IPS-18c (cell line): ENCODE measurements around the gene NAA20.
A peak's percentile ranks its signal among the peaks of the same experiment; 100 is the strongest.
"Not testable (repeated sequence)": the region's sequence is repeated elsewhere in the genome, so short reads cannot be mapped to it uniquely, and the experiment has no call there.

ENCODE experiments used
- H3K4me3 ChIP-seq: 2 replicates; pipeline ENCODE4 v1.7.0; 2013; ENCODE audit warnings: low read depth, mild to moderate bottlenecking, low read length, moderate library complexity; ENCODE audit not compliant: insufficient read depth
- H3K9me3 ChIP-seq: one replicate; pipeline ENCODE4 v1.6.1; 2013; ENCODE audit warnings: mild to moderate bottlenecking, low read length, moderate library complexity; ENCODE audit not compliant: control insufficient read depth, insufficient read depth

NAA20 gene

GRCh38 chr20:20003955-20004322 lies 13.2 kb upstream of the NAA20 start:
- H3K9me3 ChIP-seq, H3K4me3 ChIP-seq: not testable (repeated sequence)

- Histone ChIP-seq H3K9me3 (no peaks in the 10 kb centered on the region), H3K4me3 (no peak overlapping the region)
Observed at GRCh38 chr20:20005342-20005741, 11.8 kb upstream of the NAA20 start.

GRCh38 chr20:20009784-20010253 lies 7.3 kb upstream of the NAA20 start:
- Histone ChIP-seq H3K4me3 (no peak overlapping the region), H3K9me3 (no peaks in the 10 kb centered on the region)

- H3K9me3 ChIP-seq = no peaks in the 10 kb centered on the region
- no peak overlapping the region for H3K4me3 ChIP-seq
Observed at GRCh38 chr20:20010639-20011500, 6.3 kb upstream of the NAA20 start.

GRCh38 chr20:20012541-20012940 lies 4.6 kb upstream of the NAA20 start:
- H3K9me3 ChIP-seq = no peaks in the 10 kb centered on the region

GRCh38 chr20:20014659-20015058 lies 2.5 kb upstream of the NAA20 start:
- H3K4me3 ChIP-seq = no peak overlapping the region
- H3K9me3 ChIP-seq = no peaks in the 10 kb centered on the region

More at GRCh38 chr20:20012541-20012940, 4.6 kb upstream of the NAA20 start:
- H3K4me3 ChIP-seq = no peak overlapping the region

GRCh38 chr20:20017844-20018185 lies 653 bp downstream of the NAA20 start:
- no peaks in the 10 kb centered on the region for H3K9me3 ChIP-seq
- H3K4me3 ChIP-seq = peak overlapping the region; percentile 84

GRCh38 chr20:20018366-20018765 lies 1.2 kb downstream of the NAA20 start:
- Histone ChIP-seq H3K9me3 (no peaks in the 10 kb centered on the region), H3K4me3 (peak overlapping the region; percentile 84)

GRCh38 chr20:20019123-20019522 lies 2.0 kb downstream of the NAA20 start:
- Histone ChIP-seq H3K9me3 (no peaks in the 10 kb centered on the region), H3K4me3 (no peak overlapping the region)

- H3K4me3 ChIP-seq = no peak overlapping the region
- H3K9me3 ChIP-seq = no peaks in the 10 kb centered on the region
Observed at GRCh38 chr20:20020908-20021307, 3.7 kb downstream of the NAA20 start.

GRCh38 chr20:20021835-20022234 lies 4.7 kb downstream of the NAA20 start:
- Histone ChIP-seq H3K4me3 (no peak overlapping the region), H3K9me3 (no peaks in the 10 kb centered on the region)

- Histone ChIP-seq H3K4me3 (no peak overlapping the region), H3K9me3 (no peaks in the 10 kb centered on the region)
Observed at GRCh38 chr20:20022498-20022897, 5.3 kb downstream of the NAA20 start.

- Histone ChIP-seq H3K4me3 (no peak overlapping the region), H3K9me3 (no peaks in the 10 kb centered on the region)
Observed at GRCh38 chr20:20023395-20023794, 6.2 kb downstream of the NAA20 start.

- Histone ChIP-seq H3K4me3 (no peak overlapping the region), H3K9me3 (no peaks in the 10 kb centered on the region)
Observed at GRCh38 chr20:20024942-20025341, 7.8 kb downstream of the NAA20 start.

- Histone ChIP-seq H3K9me3 (no peaks in the 10 kb centered on the region), H3K4me3 (no peak overlapping the region)
Observed at GRCh38 chr20:20027284-20027683, 10.1 kb downstream of the NAA20 start.

GRCh38 chr20:20031790-20032189 lies 14.6 kb downstream of the NAA20 start:
- no peak overlapping the region for H3K4me3 ChIP-seq
- H3K9me3 ChIP-seq = no peaks in the 10 kb centered on the region

- H3K9me3 ChIP-seq = no peaks in the 10 kb centered on the region
- no peak overlapping the region for H3K4me3 ChIP-seq
Observed at GRCh38 chr20:20034486-20034885, 17.3 kb downstream of the NAA20 start.

GRCh38 chr20:20036756-20037155 lies 19.6 kb downstream of the NAA20 start:
- Histone ChIP-seq H3K9me3 (peaks cover 3% of the 10 kb centered on the region), H3K4me3 (no peak overlapping the region)

- H3K9me3 ChIP-seq = peaks cover 3% of the 10 kb centered on the region
- no peak overlapping the region for H3K4me3 ChIP-seq
Observed at GRCh38 chr20:20037960-20038359, 20.8 kb downstream of the NAA20 start.
